B cell (primary cell): ENCODE results near the gene ZNF641. TPM values are rescaled to one million over a fixed set of nuclear protein-coding genes. Genes with fewer than 3 reads are reported as not detected.

ENCODE experiments used
- ATAC-seq: fragments of 200-7000 bp; cut with Tn5 transposase; one replicate; pipeline ENCODE4 v1.10.0; 2021; ENCODE audit warnings: low read depth, mild to moderate bottlenecking, moderate number of reproducible peaks, moderate library complexity
- CTCF ChIA-PET: fragments of 350-600 bp; sonication (Branson Sonifier 250); formaldehyde crosslinking; loops from one replicate; lab custom pipeline; 2021; ENCODE audit warnings: antibody characterized with exemption, inconsistent platforms; lab: Charles Lee
- POLR2A ChIA-PET: fragments of 350-600 bp; sonication (Branson Sonifier 250); formaldehyde crosslinking; loops from one replicate; lab custom pipeline; 2021; ENCODE audit warnings: antibody characterized with exemption; lab: Charles Lee
- DNase-seq: peaks from one replicate; pipeline ENCODE4 v3.0.0; 2013
- H2AFZ ChIP-seq: 2 replicates; pipeline ENCODE4 v1.6.1; 2012; ENCODE audit warnings: mild to moderate bottlenecking, low read depth, low read length; ENCODE audit not compliant: insufficient read depth, poor library complexity, severe bottlenecking
- H3K27ac ChIP-seq, 2 donors: 1 replicate in 1 of 2; 2 replicates in 1 of 2; pipeline ENCODE4 v1.5.1; 2012 to 2013; ENCODE audit warnings: low read length in 2 of 2, mild to moderate bottlenecking in 2 of 2, moderate library complexity in 1 of 2
- H3K27me3 ChIP-seq, 4 experiments: fragments of 200-600 bp in 1 of 4; sonication (generic) in 1 of 4; replicated peaks in 1 of 4; 1 replicate in 2 of 4; 2 replicates in 2 of 4; pipeline versions ENCODE4 v1.6.1 to v1.7.0; 2013 to 2016; ENCODE audit warnings: low read length in 3 of 4, mild to moderate bottlenecking in 2 of 4, mixed read lengths in 1 of 4, moderate library complexity in 1 of 4; ENCODE audit not compliant: insufficient read depth in 4 of 4, control insufficient read depth in 3 of 4; ENCODE audit errors: control extremely low read depth in 1 of 4
- H3K36me3 ChIP-seq, 2 experiments: replicated peaks in 1 of 2; 1 replicate in 1 of 2; 2 replicates in 1 of 2; pipeline versions ENCODE4 v1.6.1 to v1.7.1; 2013; ENCODE audit warnings: low read length in 1 of 2; ENCODE audit not compliant: insufficient read depth in 2 of 2, control insufficient read depth in 1 of 2; ENCODE audit errors: control extremely low read depth in 1 of 2, extremely low read depth in 1 of 2
- H3K4me1 ChIP-seq, 2 donors: fragments of 200-600 bp in 1 of 2; sonication (generic) in 1 of 2; 1 replicate in 1 of 2; 2 replicates in 1 of 2; pipeline versions ENCODE4 v1.5.1 to v1.6.1; 2013 to 2017; ENCODE audit warnings: low read length in 2 of 2; ENCODE audit not compliant: control insufficient read depth in 2 of 2, insufficient read depth in 2 of 2
- H3K4me2 ChIP-seq: replicated peaks from 2 replicates; pipeline ENCODE3; 2012; ENCODE audit warnings: mild to moderate bottlenecking, low read depth, low read length; ENCODE audit not compliant: poor library complexity, severe bottlenecking
- H3K4me3 ChIP-seq, 5 experiments: fragments of 200-600 bp in 1 of 5; sonication (generic) in 1 of 5; 1 replicate in 3 of 5; 2 replicates in 2 of 5; pipeline versions ENCODE4 v1.5.1 to v1.7.0; 2011 to 2016; ENCODE audit warnings: low read length in 4 of 5, mild to moderate bottlenecking in 4 of 5, low read depth in 2 of 5, control low read depth in 1 of 5, moderate library complexity in 1 of 5; ENCODE audit not compliant: insufficient read depth in 1 of 5; ENCODE audit errors: control extremely low read depth in 1 of 5, extremely low read depth in 1 of 5
- H3K79me2 ChIP-seq: fragments of 200-600 bp; sonication (generic); one replicate; pipeline ENCODE4 v1.6.0; 2016; ENCODE audit warnings: low read length; ENCODE audit not compliant: control insufficient read depth, insufficient read depth
- H3K9ac ChIP-seq: fragments of 200-600 bp; sonication (generic); 2 replicates; pipeline ENCODE4 v1.6.1; 2017; ENCODE audit warnings: mild to moderate bottlenecking, low read length, moderate library complexity
- H3K9me3 ChIP-seq, 3 donors: one replicate each; pipeline versions ENCODE4 v1.6.1 to v1.7.1; 2013; ENCODE audit warnings: low read length in 2 of 3; ENCODE audit not compliant: control insufficient read depth in 2 of 3, insufficient read depth in 1 of 3; ENCODE audit errors: control extremely low read depth in 1 of 3
- H4K20me1 ChIP-seq: 2 replicates; pipeline ENCODE4 v1.6.0; 2012; ENCODE audit warnings: mild to moderate bottlenecking, low read length; ENCODE audit not compliant: insufficient read depth, control insufficient read depth, poor library complexity, severe bottlenecking
- H3K27ac Mint-ChIP-seq: one replicate; pipeline ENCODE4 v1.8.0; 2021; ENCODE audit warnings: mixed read lengths
- H3K27me3 Mint-ChIP-seq: one replicate; pipeline ENCODE4 v1.8.0; 2021; ENCODE audit warnings: mixed read lengths
- H3K4me1 Mint-ChIP-seq: one replicate; pipeline ENCODE4 v1.8.0; 2021; ENCODE audit warnings: mixed read lengths
- H3K4me3 Mint-ChIP-seq: one replicate; pipeline ENCODE4 v1.8.0; 2021; ENCODE audit warnings: mixed read lengths
- H3K9me3 Mint-ChIP-seq: one replicate; pipeline ENCODE4 v1.8.0; 2022; ENCODE audit warnings: mixed read lengths; ENCODE audit not compliant: insufficient read depth
- EZH2 ChIP-seq: IDR thresholded peaks from 2 replicates; pipeline ENCODE4 v1.6.1; 2012; ENCODE audit warnings: borderline replicate concordance, low read depth, mild to moderate bottlenecking, moderate library complexity, low read length; ENCODE audit not compliant: insufficient read depth, poor library complexity, severe bottlenecking
- WGBS: methylation state at CpG from one replicate; pipeline ENCODE4 v1.1.5; 2013; ENCODE audit warnings: missing lambda C conversion rate; ENCODE audit not compliant: insufficient coverage; 5-methylcytosine and 5-hydroxymethylcytosine counted together
- intact Hi-C: fragments of 100-400 bp; cut with micrococcal nuclease; formaldehyde crosslinking; loops from one replicate; pipeline ENCODE4 v1.10.0; 2022
- polyA plus RNA-seq: library from polyadenylated mRNA; depleted of rRNA; stranded (reverse); fragments of >200 nt; gene quantifications from 2 replicates; pipeline ENCODE4 v1.2.3, GENCODE V29; 2012
- total RNA-seq, 2 donors: library from RNA; stranded (reverse); fragments of 120-200 nt in 1 of 2; gene quantifications; 1 replicate in 1 of 2; 2 replicates in 1 of 2; pipeline versions ENCODE4 v1.2.3 to v1.2.4, GENCODE V29; 2013 to 2022
- TF ChIP-seq, protein P1 (sequence below): fragments of 200-600 bp; IDR thresholded peaks from one replicate; pipeline ENCODE4 v1.8.0; 2022; ENCODE audit warnings: antibody characterized with exemption, mild to moderate bottlenecking

The ZNF641 gene
- total and polyA plus RNA-seq, 2 donors (not counting 1 experiment from before 2014, with no cell fraction given) = 10.3 to 34.2 TPM

GRCh38 chr12:48339442-48340117 lies 11.1 kb downstream of the ZNF641 start:
- Histone ChIP-seq H3K27me3 (no peaks in the 10 kb centered on the region), H4K20me1 (no peaks in the 10 kb centered on the region), H3K27ac (no peak overlapping the region), H3K36me3 (peaks cover 3 to 33% of the 10 kb centered on the region in 2 experiments), H3K4me1 (no peaks in the 10 kb centered on the region), H3K4me3 (no peak overlapping the region), H3K9me3 (no peaks in the 10 kb centered on the region), H2AFZ (no peak overlapping the region), H3K4me2 (no peak overlapping the region), H3K9ac (no peak overlapping the region), H3K79me2 (no peaks in the 10 kb centered on the region)
- WGBS = 100% methylated on average over 2 of the region's 3 CpGs
- H3K27ac Mint-ChIP-seq = no peak overlapping the region
- H3K27me3 Mint-ChIP-seq = no peaks in the 10 kb centered on the region
- no peak overlapping the region for H3K4me3 Mint-ChIP-seq
- H3K9me3 Mint-ChIP-seq = no peaks in the 10 kb centered on the region
- no peak for ATAC-seq
- DNase-seq = no peak
- H3K4me1 Mint-ChIP-seq = peaks cover 2% of the 10 kb centered on the region
- TF ChIP-seq, protein P1, sequence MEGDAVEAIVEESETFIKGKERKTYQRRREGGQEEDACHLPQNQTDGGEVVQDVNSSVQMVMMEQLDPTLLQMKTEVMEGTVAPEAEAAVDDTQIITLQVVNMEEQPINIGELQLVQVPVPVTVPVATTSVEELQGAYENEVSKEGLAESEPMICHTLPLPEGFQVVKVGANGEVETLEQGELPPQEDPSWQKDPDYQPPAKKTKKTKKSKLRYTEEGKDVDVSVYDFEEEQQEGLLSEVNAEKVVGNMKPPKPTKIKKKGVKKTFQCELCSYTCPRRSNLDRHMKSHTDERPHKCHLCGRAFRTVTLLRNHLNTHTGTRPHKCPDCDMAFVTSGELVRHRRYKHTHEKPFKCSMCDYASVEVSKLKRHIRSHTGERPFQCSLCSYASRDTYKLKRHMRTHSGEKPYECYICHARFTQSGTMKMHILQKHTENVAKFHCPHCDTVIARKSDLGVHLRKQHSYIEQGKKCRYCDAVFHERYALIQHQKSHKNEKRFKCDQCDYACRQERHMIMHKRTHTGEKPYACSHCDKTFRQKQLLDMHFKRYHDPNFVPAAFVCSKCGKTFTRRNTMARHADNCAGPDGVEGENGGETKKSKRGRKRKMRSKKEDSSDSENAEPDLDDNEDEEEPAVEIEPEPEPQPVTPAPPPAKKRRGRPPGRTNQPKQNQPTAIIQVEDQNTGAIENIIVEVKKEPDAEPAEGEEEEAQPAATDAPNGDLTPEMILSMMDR = no peak
- no peak for TF ChIP-seq EZH2
- ChIA-PET CTCF (no interaction called here), POLR2A (no interaction called here)
- intact Hi-C loops = no loop called here

DNA sequence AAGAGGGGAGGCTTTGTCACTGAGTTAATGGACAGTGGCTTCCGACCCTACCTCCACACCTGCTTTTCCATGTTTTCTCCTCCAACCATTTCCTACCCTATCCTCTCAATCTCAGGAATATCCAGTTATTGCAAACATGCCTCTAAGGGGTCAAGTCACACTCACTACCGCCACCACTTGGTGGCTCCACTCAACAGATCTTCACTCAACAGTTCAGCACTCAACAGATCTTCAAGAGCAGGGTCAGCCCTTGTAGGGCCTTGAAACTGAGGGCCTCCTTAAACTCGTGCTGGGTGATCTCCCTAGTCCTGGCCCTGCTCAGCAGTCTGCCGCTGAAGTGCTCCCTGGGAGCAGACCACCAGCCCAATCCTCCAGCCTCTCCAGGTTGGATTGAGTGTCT lies 14.2 kb downstream of the ZNF641 start:
- H3K27me3 ChIP-seq = no peaks in the 10 kb centered on the region
- TF ChIP-seq EZH2 = no peak
- TF ChIP-seq, protein P1 = no peak
- H3K27ac Mint-ChIP-seq = no peak overlapping the region
- H2AFZ ChIP-seq = no peak overlapping the region
- no peaks in the 10 kb centered on the region for H4K20me1 ChIP-seq
- no peaks in the 10 kb centered on the region for H3K4me1 ChIP-seq
- 88% methylated on average over 4 of the region's 4 CpGs for WGBS
- no peaks in the 10 kb centered on the region for H3K9me3 ChIP-seq
- no peak overlapping the region for H3K27ac ChIP-seq
- H3K4me3 ChIP-seq = no peak overlapping the region
- no peaks in the 10 kb centered on the region for H3K27me3 Mint-ChIP-seq
- no peak overlapping the region for H3K9ac ChIP-seq
- ATAC-seq (no peak), DNase-seq (no peak)
- no peaks in the 10 kb centered on the region for H3K79me2 ChIP-seq
- no peak overlapping the region for H3K4me3 Mint-ChIP-seq
- ChIA-PET POLR2A (no interaction called here), CTCF (no interaction called here)
- intact Hi-C loops = no loop called here
- H3K9me3 Mint-ChIP-seq = no peaks in the 10 kb centered on the region
- no peaks in the 10 kb centered on the region for H3K4me1 Mint-ChIP-seq
- H3K36me3 ChIP-seq = peaks cover 0 to 9% of the 10 kb centered on the region in 2 experiments
- no peak overlapping the region for H3K4me2 ChIP-seq
